DMS 273 (cell line): ENCODE data around the gene ACAP3.
A peak's percentile ranks its signal among the peaks of the same experiment; 100 is the strongest.

Experiments
- DNase-seq: peaks from one replicate; lab custom pipeline; 2025; ENCODE audit not compliant: unreplicated experiment; lab: John Stamatoyannopoulos, UW

Gene ACAP3

GRCh38 chr1:1314678-1315335, 7.1 kb upstream of the ACAP3 start:
- DNase-seq, result no peak

- no peak for DNase-seq
Measured at GRCh38 chr1:1314237-1314586, 6.5 kb upstream of the ACAP3 start.

DNA sequence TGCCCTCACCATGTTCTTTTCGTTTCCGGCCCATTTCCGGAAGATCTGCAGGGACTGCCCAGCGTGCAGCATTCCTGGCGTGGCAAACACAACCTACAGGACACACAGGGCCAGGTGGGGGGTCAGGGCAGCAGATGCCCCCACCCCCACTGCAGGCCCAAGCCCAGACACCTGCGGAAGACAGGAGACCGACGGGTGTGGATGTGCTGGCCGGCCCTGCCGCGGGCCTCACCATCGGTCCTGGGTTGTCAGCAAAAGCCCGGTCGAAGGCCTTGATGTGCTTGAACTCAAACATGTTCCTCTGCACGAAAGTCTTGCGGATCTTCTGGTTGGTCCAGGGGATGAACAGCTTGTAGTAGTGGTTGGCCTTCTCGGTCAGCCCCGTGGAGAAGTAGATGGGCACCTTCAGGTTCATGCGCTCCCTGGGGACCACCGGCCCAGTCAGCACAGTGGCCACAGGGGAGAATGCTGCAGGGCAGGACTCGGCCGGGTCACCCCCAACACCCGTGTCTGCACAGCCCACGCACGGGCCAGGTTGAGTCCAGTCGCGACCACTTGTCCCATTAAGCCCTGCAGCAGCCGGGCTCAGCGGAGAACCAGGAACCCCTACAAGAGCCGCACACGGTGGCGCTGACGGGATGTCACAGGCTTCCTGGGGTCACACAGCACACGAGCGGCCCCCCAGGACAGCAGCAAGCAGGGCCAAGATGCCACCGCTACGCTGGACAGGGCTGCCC, 5.9 kb upstream of the ACAP3 start:
- DNase-seq, result no peak

DNA sequence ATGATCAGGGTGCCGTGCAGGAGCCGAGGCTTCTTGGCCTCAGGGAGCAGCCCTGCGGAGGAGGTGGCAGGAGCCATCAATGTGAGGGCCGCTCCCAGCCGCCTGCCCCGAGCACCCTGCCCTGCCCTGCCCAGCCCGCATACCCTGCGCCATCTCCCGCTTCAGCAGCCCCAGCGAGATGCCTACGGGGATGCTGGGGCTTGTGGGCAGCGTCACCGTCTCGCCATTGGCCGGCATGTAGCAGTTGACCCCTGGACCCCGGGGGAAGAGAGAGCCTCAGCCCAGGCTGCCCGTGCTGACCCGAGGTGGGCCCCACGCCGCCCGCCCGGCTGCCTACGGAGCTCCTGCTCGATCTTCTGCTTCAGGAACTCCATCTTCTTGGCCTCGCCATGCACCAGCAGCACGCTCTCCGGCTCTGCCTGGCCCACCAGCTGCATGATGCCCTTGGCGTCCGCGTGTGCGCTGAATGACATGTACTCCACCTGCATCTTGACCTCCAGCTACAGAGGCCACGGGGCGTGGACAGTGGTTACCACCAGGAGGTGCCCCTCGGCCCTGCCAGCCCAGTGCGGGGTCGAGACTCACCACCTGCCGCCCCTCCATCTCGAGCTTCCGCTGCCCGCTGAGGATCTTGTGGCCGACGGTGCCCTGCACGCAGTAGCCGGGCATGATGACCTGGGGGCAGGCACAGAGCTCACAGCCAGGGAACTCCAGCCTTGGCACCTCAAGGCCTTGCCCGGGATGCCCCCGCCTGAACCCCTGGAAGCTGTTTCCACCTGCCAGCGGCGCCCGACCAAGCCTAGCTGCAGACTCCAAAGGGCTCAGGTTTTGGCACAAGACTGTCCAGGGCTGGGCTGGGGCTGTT, 5.0 kb upstream of the ACAP3 start:
- no peak for DNase-seq

- DNase-seq, result no peak
Measured at GRCh38 chr1:1311107-1312104, 3.7 kb upstream of the ACAP3 start.

DNA sequence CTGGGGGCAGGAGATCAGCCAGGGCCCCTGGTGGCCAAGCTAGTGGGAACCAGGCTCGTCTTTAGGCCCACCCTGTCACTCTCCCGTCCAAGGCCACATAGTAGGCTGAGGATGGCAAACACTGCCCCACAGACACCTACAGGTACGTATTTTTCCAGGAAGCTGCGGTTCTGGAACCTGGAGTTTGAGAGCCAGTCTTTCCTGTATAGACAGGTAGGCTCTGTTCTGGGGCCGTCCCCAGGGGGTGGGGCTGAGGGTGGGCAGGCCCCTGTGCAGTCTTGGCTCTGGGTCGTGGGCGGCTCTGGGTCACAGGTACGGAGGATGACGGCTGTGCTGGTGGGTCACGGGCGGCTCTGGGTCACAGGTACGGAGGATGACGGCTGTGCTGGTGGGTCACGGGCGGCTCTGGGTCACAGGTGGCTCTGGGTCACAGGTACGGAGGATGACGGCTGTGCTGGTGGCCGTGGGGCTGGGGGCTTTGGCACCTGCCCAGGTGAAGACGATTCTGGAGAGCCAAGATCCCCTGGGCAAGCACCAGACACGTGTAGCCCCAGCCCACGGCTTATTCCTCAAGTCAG, 2.8 kb upstream of the ACAP3 start:
- no peak for DNase-seq

DNA sequence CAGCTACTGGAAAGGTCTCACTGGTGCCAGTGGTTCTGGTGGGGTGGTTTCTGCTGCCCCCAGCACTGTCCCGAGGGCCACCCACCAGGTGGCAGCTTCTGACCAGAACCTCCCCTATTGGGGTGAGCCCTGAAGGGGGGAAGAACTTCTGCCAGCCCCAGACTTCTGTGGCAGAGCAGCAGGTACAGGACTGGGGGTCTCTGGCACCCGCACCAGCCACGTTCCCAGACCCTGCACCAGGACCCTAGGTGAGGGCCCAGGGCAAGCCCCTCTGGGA, 2.3 kb upstream of the ACAP3 start:
- no peak for DNase-seq

- peak; percentile 72 for DNase-seq
Measured at GRCh38 chr1:1309251-1310108, 1.8 kb upstream of the ACAP3 start.

- DNase-seq, result peak; percentile 74
Measured at GRCh38 chr1:1308756-1309250, 1.1 kb upstream of the ACAP3 start.

GRCh38 chr1:1307261-1307922, 338 bp downstream of the ACAP3 start:
- peak; percentile 59 for DNase-seq

DNA sequence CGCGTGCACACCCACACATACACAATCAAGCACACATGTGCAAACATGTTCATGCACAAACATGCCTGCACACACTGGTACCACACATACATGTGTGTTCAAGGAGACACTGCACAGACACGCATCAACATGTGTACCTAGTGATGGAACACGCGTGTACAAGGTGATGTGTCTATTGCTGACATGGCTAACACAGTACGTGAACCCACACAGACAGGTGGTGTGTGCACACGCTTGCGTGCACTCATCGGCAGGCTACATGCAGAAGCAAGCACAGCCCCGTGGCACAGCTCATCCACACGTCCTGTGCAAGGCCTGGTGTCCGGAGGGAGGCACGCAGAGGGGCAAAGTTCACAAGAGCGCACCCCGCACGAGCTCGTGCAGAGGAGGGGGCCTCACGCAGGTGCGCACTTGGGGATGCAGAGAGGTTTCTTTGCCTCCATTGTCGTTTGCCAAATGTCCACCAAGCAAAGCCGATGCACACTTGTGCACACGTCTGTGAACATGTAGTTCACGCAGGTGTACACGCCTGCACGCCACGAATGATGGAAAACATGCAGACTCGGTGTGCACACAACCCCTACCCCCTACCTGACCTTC, 969 bp downstream of the ACAP3 start:
- peak; percentile 68 for DNase-seq

GRCh38 chr1:1306070-1306660, 1.6 kb downstream of the ACAP3 start:
- peak; percentile 80 for DNase-seq

DNA sequence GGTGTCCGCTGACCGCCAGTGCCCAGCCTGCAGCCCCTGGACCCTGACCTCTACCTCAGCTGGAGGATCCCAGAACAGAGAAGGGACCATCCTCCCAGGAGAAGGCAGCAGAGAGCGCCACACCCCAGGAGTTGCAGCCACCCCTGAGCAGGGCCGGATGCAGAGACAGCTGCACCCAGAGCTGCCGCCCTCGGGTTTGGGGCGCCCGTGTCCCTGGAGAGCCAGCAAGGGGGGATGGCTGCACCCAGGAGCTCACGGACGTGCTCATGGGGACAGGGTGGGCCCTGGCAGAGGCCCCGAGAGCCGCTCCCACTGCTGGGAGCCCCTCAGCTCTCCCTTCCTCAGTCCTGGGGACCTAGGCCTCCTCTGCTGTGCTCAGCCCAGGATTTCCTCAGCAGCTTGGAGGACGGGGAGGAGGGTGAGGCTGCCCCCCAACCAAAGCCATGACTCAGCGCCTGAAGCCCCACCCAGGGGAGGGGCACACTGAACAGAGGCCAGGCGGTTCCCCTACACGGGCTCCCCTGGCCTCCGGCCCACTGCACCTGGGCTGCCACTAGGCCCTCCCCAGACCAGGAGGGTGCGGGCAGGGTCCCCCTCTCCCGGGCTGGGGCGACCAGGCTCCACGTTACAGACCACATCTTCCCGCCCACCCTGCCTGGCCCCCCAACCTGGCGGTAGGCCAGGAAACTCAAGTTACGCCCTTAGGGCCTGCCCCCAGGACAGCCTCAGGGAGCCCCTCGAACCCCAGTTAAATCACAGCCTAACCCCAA, 2.2 kb downstream of the ACAP3 start:
- DNase-seq, result peak; percentile 96

DNA sequence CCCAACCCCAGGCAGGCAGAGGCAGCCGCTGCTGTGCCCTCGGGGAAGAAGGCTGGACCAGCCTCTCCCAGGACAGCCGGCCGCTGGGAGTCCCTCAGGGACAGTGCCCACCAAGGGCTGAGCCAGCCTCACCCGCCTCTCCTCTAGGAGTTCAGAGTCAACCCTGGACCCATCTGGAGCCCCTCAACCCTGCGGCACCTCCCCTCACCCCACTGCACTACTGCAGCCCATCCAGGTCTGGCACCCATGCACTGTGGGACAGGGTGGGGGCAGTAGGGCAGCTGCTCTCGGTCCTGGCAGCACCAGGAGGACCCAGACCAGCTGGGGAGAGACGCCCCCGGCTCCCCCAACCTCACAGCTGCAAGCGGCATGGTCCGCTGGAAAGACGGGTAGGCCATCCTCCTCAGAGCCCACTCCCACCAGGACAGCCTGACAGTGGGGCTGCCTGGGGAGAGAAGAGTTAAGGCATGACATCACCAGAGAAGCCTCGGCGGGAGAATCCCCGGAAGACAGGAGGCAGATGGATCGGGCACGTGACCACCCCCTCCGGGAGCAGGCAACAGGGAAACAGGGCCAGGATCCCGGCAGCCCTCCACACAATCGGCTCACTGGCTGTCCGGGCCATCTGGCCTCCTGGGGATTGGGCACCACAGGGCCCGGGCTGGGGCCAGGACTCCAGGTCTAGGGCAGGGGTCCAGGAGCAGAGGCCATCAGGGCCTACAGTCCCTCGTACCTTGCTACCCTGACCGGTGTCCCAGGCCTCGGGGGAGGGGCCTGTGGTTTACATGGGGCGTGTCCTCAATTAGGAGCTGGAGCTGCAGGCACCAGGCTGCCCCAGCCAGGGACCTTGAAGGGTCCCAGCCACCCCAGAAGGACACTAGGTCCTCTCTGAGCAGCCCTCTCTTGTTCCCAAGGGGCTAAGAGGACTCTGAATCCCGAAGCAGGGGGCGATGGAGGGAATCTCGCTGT, 3.1 kb downstream of the ACAP3 start:
- peak; percentile 97 for DNase-seq

- no peak for DNase-seq
Measured at GRCh38 chr1:1303736-1304135, 4.0 kb downstream of the ACAP3 start.

GRCh38 chr1:1302951-1303509, 4.7 kb downstream of the ACAP3 start:
- DNase-seq, result peak; percentile 65
